CD4-positive, alpha-beta T cell treated with Interleukin-17A for 1 hour (primary cell): ENCODE data around the gene GRK7.
A peak's percentile ranks its signal among the peaks of the same experiment; 100 is the strongest.
"Not testable (repeated sequence)": the region's sequence is repeated elsewhere in the genome, so short reads cannot be mapped to it uniquely, and the experiment has no call there.

Experiments used
- DNase-seq: peaks from one replicate; pipeline ENCODE4 v3.0.0-alpha.2; 2020

Gene GRK7

GRCh38 chr3:141763088-141763750 is at the start of gene GRK7:
GRK7 (plus strand) TSS chr3:141763408; CDS start chr3:141778285, 14,877 bp downstream.
- DNase-seq: no peak

GRCh38 chr3:141714671-141715070 is 48.5 kb upstream of the GRK7 start:
- no peak for DNase-seq

GRCh38 chr3:141722081-141722480 is 41.1 kb upstream of the GRK7 start:
- no peak for DNase-seq

GRCh38 chr3:141722648-141723047 is 40.6 kb upstream of the GRK7 start:
- no peak for DNase-seq

- no peak for DNase-seq
These were observed 40.0 kb upstream of the GRK7 start for GRCh38 chr3:141723255-141723654.

GRCh38 chr3:141724186-141724585 is 39.0 kb upstream of the GRK7 start:
- DNase-seq: no peak

GRCh38 chr3:141725036-141725435 is 38.2 kb upstream of the GRK7 start:
- no peak for DNase-seq

- DNase-seq: no peak
These were observed 36.7 kb upstream of the GRK7 start for GRCh38 chr3:141726483-141726882.

GRCh38 chr3:141728355-141728892 is 34.8 kb upstream of the GRK7 start:
- DNase-seq: no peak

GRCh38 chr3:141729240-141729639 is 34.0 kb upstream of the GRK7 start:
- peak; percentile 6 for DNase-seq

- DNase-seq: no peak
These were observed 28.0 kb upstream of the GRK7 start for GRCh38 chr3:141735176-141735575.

- no peak for DNase-seq
These were observed 27.3 kb upstream of the GRK7 start for GRCh38 chr3:141735770-141736465.

- DNase-seq: peak; percentile 1
These were observed 26.1 kb upstream of the GRK7 start for GRCh38 chr3:141737093-141737492.

GRCh38 chr3:141737678-141738021 is 25.6 kb upstream of the GRK7 start:
- DNase-seq: no peak

GRCh38 chr3:141738022-141738890 is 25.0 kb upstream of the GRK7 start, which contains the start of gene RNF7:
RNF7 (plus strand) TSS chr3:141738298; CDS start chr3:141738342, 44 bp downstream.
- peak; percentile 98 for DNase-seq

- peak; percentile 59 for DNase-seq
These were observed 24.3 kb upstream of the GRK7 start for GRCh38 chr3:141738891-141739363.

- DNase-seq: no peak
These were observed 23.5 kb upstream of the GRK7 start for GRCh38 chr3:141739731-141740130.

- DNase-seq: no peak
These were observed 22.9 kb upstream of the GRK7 start for GRCh38 chr3:141740349-141740748.

- DNase-seq: no peak
These were observed 19.9 kb upstream of the GRK7 start for GRCh38 chr3:141743305-141743704.

GRCh38 chr3:141746962-141747361 is 16.2 kb upstream of the GRK7 start:
- no peak for DNase-seq

GRCh38 chr3:141753399-141753798 is 9.8 kb upstream of the GRK7 start:
- DNase-seq: no peak

GRCh38 chr3:141754032-141754431 is 9.2 kb upstream of the GRK7 start:
- DNase-seq: no peak

- DNase-seq: not testable (repeated sequence)
These were observed 656 bp upstream of the GRK7 start for GRCh38 chr3:141762552-141762951.
